GM19193 (cell line): ENCODE results near the gene AASDH.

Experiments used
- POLR2A ChIP-seq: IDR thresholded peaks from 4 replicates; pipeline ENCODE4 v1.6.1; 2011; ENCODE audit not compliant: insufficient read depth, insufficient read length; ENCODE audit errors: extremely low read depth

The AASDH gene

DNA sequence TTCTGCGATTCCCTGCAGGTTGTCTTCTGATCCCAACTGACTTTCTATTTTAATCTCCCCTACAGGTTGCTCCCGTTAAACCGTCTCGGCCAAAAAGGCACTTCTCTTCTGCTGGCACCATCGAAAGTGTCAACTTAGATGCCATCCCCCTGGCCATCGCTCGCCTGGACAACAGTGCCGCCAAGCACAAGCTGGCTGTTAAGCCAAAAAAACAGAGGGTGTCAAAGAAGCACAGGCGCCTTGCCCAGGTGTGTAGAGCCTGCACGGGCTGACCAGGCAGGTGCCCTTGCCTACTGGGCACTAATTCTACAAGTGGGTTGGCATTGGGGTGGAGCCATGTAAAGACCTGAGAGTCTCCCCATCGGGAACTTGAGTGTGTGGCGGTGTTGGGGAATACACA lies 74.2 kb downstream of the AASDH start:
- no peak for TF ChIP-seq POLR2A

DNA sequence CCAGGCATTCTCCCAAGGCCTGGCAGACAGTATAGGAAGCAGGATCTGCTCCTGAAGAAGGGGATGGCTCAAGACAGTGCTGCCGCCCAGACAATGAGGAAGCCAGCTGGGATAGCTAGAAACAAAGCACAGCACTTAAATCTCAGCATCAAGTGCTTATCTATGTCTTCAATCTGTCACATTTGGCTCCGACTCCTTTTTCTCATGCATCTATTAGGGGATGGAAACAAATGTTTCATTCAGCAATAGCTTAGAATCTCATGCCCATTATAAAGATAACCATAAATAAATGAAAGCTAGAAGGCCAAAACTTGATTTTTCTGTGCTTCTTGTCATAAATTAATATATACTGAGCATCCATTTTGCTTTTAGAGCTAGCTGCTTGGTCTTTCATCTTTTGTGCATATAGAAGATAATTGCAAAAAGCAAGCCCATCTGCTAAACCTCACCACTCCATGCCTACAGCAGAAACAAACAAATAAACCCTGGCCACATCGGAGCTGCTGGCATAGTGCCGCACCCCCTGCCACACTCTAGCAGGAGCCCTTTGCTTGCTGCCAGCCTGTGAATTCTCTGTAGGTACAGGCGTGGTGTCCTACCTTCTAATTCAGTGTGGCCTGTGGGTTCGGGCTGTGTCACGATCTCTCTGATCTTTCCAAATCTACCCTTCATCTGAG lies 75.9 kb downstream of the AASDH start:
- no peak for TF ChIP-seq POLR2A

DNA sequence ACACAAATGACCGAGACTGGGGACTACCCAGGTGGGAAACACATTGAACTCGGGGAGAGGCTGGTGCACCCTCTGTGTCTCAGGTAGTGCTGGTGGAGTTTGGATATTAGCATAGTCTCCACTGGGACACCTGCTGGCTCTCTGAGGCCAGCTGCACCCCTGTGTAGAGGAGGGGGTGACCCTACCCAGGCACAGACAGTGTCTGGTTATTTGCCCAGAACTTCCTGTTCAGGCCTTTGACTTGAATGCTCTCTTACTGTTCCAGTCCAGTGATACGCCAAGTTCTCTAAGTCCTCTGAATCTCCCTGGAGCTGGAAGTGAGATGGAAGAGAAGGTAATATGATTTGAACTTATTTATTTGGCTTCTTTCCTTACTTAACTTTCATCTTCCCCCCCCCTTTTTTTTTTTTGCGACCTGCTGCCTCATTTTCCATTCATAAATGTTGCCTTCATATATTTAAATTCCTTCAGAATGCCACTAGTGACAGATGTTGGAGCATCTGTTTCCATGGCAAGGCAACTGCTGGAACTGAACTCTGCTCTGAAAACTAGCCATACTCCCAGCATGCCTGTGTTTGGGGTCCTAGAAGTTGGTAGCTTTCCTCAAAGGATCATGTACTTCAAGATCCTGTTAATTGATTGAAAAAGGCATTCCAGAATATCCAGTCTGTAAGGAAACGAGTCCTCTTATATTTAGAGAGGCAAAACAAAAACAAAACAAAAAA lies 76.7 kb downstream of the AASDH start:
- TF ChIP-seq POLR2A = no peak

DNA sequence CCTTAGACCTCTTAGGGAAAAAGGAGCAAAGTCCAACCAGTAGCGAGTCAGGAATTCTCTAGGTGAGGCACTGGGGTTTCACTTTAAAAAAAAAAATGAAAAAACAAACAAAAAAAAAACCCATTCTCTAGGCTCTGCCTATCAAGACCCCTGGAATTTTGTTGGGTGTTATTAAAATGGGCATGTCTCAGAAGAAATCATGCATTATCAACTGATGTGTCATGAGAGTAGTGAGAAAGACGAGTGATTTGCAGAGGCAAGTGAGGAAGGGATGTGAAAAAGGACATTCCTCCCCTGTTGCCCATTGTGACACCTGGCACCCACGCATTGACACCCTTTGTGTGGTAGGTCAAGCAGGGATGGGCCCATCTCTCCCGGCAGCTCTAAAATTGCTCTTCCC lies 78.9 kb downstream of the AASDH start:
- no peak for TF ChIP-seq POLR2A

DNA sequence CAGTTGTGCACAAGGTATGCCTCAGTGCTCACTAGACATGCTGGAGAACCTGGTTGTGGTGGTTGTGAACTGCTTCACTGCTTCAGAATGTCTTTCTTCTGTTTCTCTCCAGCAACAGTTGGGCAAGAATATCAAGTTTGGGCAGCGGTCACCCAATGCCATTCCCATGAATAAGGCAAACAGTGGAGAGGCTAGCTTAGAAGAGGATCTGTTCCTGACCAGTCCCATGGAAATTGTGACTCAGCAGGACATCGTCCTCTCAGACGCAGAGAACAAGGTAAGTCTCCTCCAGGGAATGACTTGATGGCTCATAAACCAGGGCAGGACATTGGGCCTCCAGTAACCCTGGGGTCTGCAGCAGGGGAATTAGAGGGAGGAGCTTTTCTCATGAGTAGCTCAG lies 79.9 kb downstream of the AASDH start:
- TF ChIP-seq POLR2A = no peak

DNA sequence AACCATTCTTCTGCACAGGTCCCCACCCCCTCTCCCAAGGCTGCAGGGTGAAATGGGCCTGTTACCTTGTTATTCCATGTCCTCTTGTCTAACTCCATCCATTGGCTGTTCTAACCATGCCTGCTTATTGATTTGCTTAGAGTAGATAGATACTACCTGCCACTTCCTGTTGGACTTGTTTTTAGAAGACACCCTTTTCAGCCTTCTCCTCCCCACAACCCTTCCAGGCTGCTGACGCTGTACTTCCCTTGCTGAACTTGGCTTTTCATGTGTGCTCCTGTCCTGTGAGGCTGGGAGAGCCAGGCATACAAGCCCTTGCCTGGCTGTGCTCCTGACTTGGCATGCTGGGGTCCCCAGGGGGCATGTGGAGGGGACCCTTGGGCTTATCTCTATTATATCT lies 81.9 kb downstream of the AASDH start:
- no peak for TF ChIP-seq POLR2A

DNA sequence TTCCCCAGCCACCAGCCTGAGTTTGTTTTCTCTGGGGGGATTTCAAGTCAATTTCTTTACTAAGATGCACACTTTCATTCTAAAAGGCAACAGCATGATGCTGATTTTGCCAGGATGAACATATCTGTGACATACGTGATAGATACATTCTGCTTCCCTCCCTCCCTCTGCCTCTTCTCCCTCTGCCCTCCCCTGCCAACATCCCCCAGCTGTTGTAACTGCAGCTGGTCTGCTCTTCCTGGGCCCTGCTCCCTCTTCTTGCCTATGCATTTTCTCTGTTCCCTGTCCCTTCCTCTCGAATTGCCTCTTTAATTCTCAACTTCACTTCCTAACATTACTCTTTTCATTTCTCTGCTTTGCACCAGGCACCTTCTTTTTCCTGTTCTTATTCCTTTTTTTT lies 83.4 kb downstream of the AASDH start:
- TF ChIP-seq POLR2A = no peak

DNA sequence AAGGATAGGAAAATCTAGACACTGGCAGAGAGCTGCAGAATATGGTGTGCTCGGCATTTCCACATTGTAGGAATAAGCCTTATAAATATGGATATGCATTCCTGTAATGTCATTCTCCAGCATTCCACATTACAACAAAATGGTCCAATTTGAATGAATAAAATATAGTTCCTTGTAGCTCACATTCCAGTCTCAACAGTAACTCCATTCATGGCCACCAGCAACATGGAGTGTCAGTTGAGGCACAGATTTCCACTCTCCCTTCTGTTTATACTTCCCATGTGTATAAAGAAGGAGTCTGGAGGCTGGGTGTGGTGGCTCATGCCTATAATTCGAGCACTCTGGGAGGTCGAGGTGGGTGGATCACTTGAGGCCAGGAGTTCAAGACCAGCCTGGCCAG lies 84.5 kb downstream of the AASDH start:
- TF ChIP-seq POLR2A = no peak

DNA sequence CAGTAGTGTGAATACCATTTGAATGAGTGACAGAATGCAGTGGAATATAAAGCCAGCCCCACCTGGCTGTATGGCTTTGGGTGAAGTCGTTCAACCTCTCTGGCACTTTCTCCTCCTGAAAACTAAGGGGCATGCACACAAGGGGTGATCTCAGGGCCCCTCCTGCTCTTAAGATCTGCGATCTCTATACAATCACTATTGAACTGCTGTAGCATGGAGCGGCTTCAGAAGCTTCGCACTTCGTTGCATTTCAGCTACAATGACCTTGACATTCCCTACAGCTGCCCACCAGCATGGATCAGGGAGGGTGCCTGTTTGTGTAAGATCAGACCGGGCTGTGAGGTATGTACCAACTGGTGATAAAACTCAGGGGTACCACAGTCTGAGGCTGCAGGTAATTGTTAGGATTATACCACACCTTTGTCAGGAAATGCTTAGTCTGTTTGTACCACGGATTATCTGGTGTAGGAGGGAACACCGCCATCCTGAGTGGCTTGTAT lies 85.2 kb downstream of the AASDH start:
- TF ChIP-seq POLR2A = no peak

DNA sequence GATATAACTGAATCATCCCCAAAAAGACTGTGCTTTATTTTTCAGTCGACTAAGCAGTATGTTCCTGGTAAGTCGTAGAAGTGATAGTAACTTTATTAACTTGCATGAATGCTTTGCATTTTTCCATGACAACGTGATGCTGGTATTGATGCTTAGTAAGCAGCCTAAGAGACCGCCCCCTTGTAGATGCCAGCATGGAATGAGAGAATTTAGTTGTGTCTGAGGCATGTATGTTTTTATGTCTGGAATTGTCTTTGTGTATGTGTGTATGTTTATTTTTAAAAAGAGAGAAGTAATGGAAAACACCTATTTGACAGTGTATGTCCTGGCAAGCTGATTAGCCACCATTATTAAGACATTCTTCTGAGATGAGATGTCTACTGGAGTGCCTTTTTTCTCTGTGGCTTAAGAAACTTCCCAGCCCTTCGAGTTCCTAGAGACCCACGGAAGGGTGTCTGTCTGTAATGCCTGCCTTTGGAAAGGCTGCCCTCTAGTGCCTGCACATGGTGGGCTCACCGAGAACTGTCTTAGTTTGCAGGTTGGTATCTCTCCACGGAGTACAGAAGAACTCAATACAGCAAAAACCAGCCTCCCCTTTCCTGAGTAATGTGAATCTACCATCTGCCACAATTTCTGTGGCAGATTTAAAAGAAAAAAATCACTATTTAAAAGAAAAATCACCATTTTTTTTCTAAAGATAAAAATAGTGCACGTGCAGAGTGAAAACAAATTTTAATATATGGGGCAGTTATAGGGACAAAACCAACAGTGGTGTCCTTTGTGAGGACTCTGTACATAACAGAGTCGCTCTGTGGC lies 85.9 kb downstream of the AASDH start:
- no peak for TF ChIP-seq POLR2A

DNA sequence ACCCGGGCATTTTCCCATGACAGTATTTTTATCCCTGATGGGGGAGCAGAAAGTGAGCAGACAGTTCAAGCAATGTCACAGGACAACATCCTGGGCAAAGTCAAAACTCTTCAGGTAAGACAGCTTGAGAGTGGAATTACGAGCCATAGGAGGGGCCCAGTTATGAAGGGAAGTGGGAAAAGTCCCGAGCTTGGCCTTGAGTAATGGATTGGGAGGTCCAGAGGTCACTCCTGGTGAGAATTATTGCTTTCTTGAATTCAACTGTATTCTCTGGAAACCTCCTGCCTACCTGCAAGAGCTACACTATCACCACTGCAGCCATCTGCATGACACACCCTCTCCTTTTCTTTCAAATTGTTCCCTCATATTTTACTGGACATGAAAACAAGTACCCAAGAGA lies 89.1 kb downstream of the AASDH start:
- no peak for TF ChIP-seq POLR2A

DNA sequence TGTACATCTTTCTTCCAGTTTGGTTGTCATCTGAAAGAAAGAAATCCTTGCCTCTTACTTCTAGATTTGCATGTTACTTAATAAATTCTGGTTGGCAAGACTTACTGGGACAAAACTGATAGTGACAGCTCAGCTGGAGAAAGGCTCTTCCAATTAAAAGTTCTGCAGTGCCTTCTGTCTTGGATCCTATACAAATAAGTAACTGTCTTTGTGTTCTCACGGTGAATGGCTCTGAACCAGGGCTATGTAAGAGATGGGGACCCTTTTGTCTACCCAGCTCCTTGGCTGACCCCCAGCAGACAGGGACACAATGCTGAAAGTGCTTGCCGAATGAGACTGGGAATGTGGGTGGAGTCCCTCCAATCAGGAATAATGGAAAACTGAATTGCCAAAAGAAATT lies 89.5 kb downstream of the AASDH start:
- TF ChIP-seq POLR2A = no peak

DNA sequence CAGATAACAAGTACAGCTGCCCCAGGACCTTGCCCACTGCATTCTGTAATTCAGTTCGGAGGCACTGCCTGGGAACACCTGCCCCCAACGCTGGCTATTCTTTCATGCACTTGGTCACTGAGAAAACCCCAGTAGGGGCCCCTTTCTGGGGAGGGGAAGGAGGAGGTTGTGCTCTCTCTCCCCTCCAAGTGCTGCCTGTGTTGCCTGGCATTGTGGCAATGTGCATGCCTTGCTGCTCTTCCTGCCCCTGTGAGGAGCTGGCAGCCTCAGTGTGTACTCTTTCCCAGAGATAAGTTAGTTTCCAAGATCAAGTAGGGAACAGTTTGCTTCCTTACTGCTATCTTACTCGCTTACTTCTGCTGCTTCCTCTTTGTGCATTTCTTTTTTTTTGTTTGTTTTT lies 90.8 kb downstream of the AASDH start:
- TF ChIP-seq POLR2A = no peak

DNA sequence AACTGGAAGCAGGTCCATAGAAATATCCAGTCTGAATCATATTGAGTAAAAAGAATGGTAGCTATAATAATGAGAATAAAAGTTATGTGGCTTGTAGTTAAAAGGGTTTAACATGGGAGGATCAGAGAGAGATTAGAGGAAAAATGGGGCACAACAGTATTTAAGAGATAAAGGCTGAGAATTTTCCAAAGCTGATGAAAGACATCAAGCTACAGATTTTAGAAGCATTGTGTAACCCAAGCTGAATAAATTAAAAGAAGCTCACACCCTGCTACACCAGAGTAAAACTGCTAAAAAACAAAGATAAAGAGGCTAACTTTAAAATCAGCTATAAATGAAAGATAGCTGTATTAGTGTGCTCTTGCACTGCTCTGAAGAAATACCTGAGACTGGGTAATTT lies 94.2 kb downstream of the AASDH start:
- no peak for TF ChIP-seq POLR2A

DNA sequence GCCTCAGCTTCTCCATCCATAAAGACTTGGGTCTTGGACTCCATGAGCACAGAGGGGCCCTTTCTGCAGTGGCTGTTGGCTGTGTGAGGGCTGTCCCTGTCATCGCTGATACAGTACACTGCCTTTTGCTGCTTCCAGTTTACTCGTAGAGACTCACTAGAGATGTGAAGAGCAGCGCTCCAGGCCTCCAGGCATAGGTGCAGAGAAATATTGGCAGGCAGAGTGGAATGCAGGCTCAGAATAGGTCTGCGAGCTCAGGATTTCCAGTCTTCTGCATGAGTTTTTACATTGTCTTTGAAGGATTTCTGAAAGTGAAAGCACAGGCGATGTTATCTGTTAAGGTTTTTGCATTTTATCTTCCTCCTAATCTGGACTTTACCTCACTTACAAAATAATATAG lies 97.4 kb downstream of the AASDH start:
- no peak for TF ChIP-seq POLR2A
